ENCODE results near the gene STS.

Gene STS

GRCh38 chrX:7139202-7140081 lies 8.1 kb upstream of the STS start:
- no peak for DNase-seq (ENCODE audit: low read depth in 3 of 3)

GRCh38 chrX:7143076-7143475 lies 4.4 kb upstream of the STS start:
- DNase-seq (ENCODE audit: low read depth in 3 of 3) = no peak

- DNase-seq (ENCODE audit: low read depth in 3 of 3) = no peak
Measured at GRCh38 chrX:7143941-7144525, 3.5 kb upstream of the STS start.

GRCh38 chrX:7145454-7145853 lies 2.1 kb upstream of the STS start:
- no peak for DNase-seq (ENCODE audit: low read depth in 3 of 3)

- no peak for DNase-seq (ENCODE audit: low read depth in 3 of 3)
Measured at GRCh38 chrX:7146020-7146702, 1.4 kb upstream of the STS start.

GRCh38 chrX:7146703-7147412 lies 654 bp upstream of the STS start:
- no peak for DNase-seq (ENCODE audit: low read depth in 3 of 3)

GRCh38 chrX:7147978-7148854 lies 704 bp downstream of the STS start, which contains the start of gene PUDP:
PUDP (minus strand) TSS chrX:7148153; CDS start chrX:7148113, 40 bp downstream.
- DNase-seq (ENCODE audit: low read depth in 3 of 3) = peak; percentile 55 to 72 (median 65)

GRCh38 chrX:7149411-7149810 lies 1.9 kb downstream of the STS start:
- no peak for DNase-seq (ENCODE audit: low read depth in 3 of 3)

- DNase-seq (ENCODE audit: low read depth in 3 of 3) = no peak
Measured at GRCh38 chrX:7153231-7153630, 5.7 kb downstream of the STS start.

GRCh38 chrX:7154041-7154597 lies 6.6 kb downstream of the STS start:
- DNase-seq (ENCODE audit: low read depth in 3 of 3) = no peak

- no peak for DNase-seq (ENCODE audit: low read depth in 3 of 3)
Measured at GRCh38 chrX:7155163-7155562, 7.7 kb downstream of the STS start.

GRCh38 chrX:7156879-7157278 lies 9.4 kb downstream of the STS start:
- no peak for DNase-seq (ENCODE audit: low read depth in 3 of 3)

- DNase-seq (ENCODE audit: low read depth in 3 of 3) = no peak
Measured at GRCh38 chrX:7158468-7158990, 11.0 kb downstream of the STS start.

- no peak for DNase-seq (ENCODE audit: low read depth in 3 of 3)
Measured at GRCh38 chrX:7159149-7159861, 11.8 kb downstream of the STS start.

- no peak for DNase-seq (ENCODE audit: low read depth in 3 of 3)
Measured at GRCh38 chrX:7163146-7163677, 15.7 kb downstream of the STS start.

- DNase-seq (ENCODE audit: low read depth in 3 of 3) = no peak
Measured at GRCh38 chrX:7164174-7164573, 16.7 kb downstream of the STS start.

GRCh38 chrX:7168371-7168770 lies 20.9 kb downstream of the STS start:
- DNase-seq (ENCODE audit: low read depth in 3 of 3) = no peak

- DNase-seq (ENCODE audit: low read depth in 3 of 3) = no peak
Measured at GRCh38 chrX:7169627-7170026, 22.1 kb downstream of the STS start.

- DNase-seq (ENCODE audit: low read depth in 3 of 3) = peak in 2 of 3 experiments; percentile 4 to 12
Measured at GRCh38 chrX:7170898-7171297, 23.4 kb downstream of the STS start.
